ENCODE measurements around the gene PCDHGC4.

DNA sequence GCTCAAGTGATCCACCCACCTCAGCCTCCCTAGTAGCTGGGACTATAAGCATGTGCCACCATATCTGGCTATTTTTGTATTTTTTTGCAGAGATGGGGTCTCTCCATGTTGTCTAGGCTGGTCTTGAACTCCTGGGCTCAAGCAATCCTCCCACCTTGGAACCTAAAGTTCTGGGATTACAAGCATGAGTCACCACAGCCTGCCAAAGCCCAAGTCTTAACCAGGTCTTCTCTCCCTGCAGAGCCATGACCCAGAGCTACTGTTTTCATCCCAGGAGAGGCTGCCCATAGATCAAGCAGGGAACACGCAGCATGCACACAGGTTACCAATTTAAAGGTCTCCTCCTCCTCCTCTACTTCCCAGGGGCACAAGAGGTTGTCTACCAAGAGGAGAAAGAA, 33.8 kb downstream of the PCDHGC4 start:
- TF ChIP-seq EZH2 (conservative IDR thresholded peaks at IDR 0.05; ENCODE audit: low read depth, low read length) (no peak), POLR2AphosphoS5 (IDR thresholded peaks at IDR 0.05; ENCODE audit: low read depth, low read length) (no peak), POLR2A (IDR thresholded peaks at IDR 0.05; ENCODE audit: insufficient read depth in 1 of 2, low read depth in 2 of 2, low read length in 2 of 2) (no peak)

Data from HepG2 (cell line).